Upper lobe of left lung (tissue), 4 donors: ENCODE data around the gene LHX3.

Experiments used
- EP300 ChIP-seq, 4 donors: sonication (generic); formaldehyde crosslinking; IDR thresholded peaks; one replicate each; pipeline ENCODE4 v1.5.1; 2017; ENCODE audit warnings: antibody characterized with exemption in 4 of 4, control low read depth in 2 of 4
- POLR2A ChIP-seq, 4 donors: fragments of 450-650 bp; IDR thresholded peaks; one replicate each; pipeline ENCODE4 v1.5.1; 2016 to 2017; ENCODE audit warnings: antibody characterized with exemption in 4 of 4, mild to moderate bottlenecking in 2 of 4
- TF ChIP-seq, protein P1 (sequence below), 6 experiments: fragments of 450-650 bp in 4 of 6; fragments of 200-600 bp in 2 of 6; sonication (generic) in 2 of 6; IDR thresholded peaks; one replicate each; pipeline ENCODE4 v1.5.1; 2016 to 2019; ENCODE audit warnings: antibody characterized with exemption in 6 of 6

DNA sequence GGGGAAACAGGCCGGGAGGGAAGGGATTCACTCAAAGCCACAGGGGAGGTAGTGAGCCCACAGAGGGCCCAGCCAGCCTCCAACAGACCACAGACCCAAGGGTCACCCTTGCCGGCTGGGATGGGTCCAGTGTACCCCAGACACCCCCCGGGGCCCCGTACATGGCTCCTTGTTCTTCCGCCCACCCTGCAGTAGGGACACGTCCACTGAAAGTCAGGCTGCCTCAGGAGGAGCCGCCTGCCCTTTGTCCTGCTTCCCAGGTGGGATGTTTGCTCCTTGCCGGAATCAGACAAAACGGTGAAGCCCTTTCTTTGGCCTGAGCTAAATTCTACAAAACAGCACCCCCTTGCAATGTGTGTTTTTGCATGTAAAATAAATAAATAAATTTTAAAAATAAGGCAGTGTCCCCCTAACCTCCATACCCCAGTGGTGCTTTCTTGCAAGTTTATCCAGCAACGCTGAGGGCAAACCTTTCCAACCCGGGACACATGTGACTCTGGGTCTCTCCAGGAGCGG lies 25.8 kb downstream of the LHX3 start:
- no peak for TF ChIP-seq POLR2A (IDR thresholded peaks at IDR 0.05)
- TF ChIP-seq, protein P1, sequence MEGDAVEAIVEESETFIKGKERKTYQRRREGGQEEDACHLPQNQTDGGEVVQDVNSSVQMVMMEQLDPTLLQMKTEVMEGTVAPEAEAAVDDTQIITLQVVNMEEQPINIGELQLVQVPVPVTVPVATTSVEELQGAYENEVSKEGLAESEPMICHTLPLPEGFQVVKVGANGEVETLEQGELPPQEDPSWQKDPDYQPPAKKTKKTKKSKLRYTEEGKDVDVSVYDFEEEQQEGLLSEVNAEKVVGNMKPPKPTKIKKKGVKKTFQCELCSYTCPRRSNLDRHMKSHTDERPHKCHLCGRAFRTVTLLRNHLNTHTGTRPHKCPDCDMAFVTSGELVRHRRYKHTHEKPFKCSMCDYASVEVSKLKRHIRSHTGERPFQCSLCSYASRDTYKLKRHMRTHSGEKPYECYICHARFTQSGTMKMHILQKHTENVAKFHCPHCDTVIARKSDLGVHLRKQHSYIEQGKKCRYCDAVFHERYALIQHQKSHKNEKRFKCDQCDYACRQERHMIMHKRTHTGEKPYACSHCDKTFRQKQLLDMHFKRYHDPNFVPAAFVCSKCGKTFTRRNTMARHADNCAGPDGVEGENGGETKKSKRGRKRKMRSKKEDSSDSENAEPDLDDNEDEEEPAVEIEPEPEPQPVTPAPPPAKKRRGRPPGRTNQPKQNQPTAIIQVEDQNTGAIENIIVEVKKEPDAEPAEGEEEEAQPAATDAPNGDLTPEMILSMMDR (IDR thresholded peaks at IDR 0.05) = no peak
- TF ChIP-seq EP300 (IDR thresholded peaks at IDR 0.05) = no peak
